Skeletal muscle satellite cell (primary cell): ENCODE results near the gene DGCR6.
"Not testable (repeated sequence)": the region's sequence is repeated elsewhere in the genome, so short reads cannot be mapped to it uniquely, and the experiment has no call there.

Experiments used
- H3K27me3 ChIP-seq: 2 replicates; pipeline ENCODE4 v1.7.0; 2013; ENCODE audit warnings: low read length; ENCODE audit not compliant: control insufficient read depth, insufficient read depth
- H3K36me3 ChIP-seq: 2 replicates; pipeline ENCODE4 v1.7.0; 2013; ENCODE audit warnings: mild to moderate bottlenecking, control low read depth, low read length; ENCODE audit not compliant: insufficient read depth
- H3K4me1 ChIP-seq: 2 replicates; pipeline ENCODE4 v1.7.0; 2013; ENCODE audit warnings: low read length; ENCODE audit not compliant: control insufficient read depth, insufficient read depth
- H3K4me2 ChIP-seq: 2 replicates; pipeline ENCODE4 v1.7.0; 2013; ENCODE audit warnings: mild to moderate bottlenecking, low read length
- H3K4me3 ChIP-seq: 2 replicates; pipeline ENCODE4 v1.7.0; 2013; ENCODE audit warnings: low read length
- H3K9ac ChIP-seq: 2 replicates; pipeline ENCODE4 v1.7.0; 2013; ENCODE audit warnings: mild to moderate bottlenecking, low read depth, low read length, moderate library complexity
- H3K9me3 ChIP-seq: replicated peaks from 2 replicates; pipeline ENCODE4 v1.7.0; 2013; ENCODE audit warnings: mild to moderate bottlenecking, control low read depth, low read length

DGCR6 gene

GRCh38 chr22:18933914-18934313, 27.8 kb downstream of the DGCR6 start:
- Histone ChIP-seq H3K27me3 (no peaks in the 10 kb centered on the region), H3K36me3 (no peaks in the 10 kb centered on the region), H3K4me1 (no peaks in the 10 kb centered on the region), H3K9me3 (no peaks in the 10 kb centered on the region), H3K9ac (no peak overlapping the region), H3K4me2 (no peak overlapping the region), H3K4me3 (no peak overlapping the region)

- H3K36me3 ChIP-seq, H3K4me2 ChIP-seq, H3K9me3 ChIP-seq, H3K27me3 ChIP-seq, H3K4me1 ChIP-seq, H3K4me3 ChIP-seq, H3K9ac ChIP-seq: not testable (repeated sequence)
Measured at GRCh38 chr22:18934688-18935087, 28.6 kb downstream of the DGCR6 start.

- no peak within 1 kb of the TSS for H3K4me3 ChIP-seq
Measured at GRCh38 chr22:18935889-18936529, 29.9 kb downstream of the DGCR6 start, which contains the start of gene PRODH. PRODH (minus strand) TSS chr22:18936293; CDS start chr22:18936287, 6 bp downstream.

GRCh38 chr22:18938691-18939090, 32.6 kb downstream of the DGCR6 start:
- not testable (repeated sequence) for H3K9ac ChIP-seq, H3K4me2 ChIP-seq, H3K4me1 ChIP-seq, H3K27me3 ChIP-seq, H3K9me3 ChIP-seq, H3K4me3 ChIP-seq, H3K36me3 ChIP-seq

More at GRCh38 chr22:18935889-18936529, 29.9 kb downstream of the DGCR6 start, which contains the start of gene PRODH:
- no peaks in the 10 kb centered on the region for H3K4me1 ChIP-seq
- no peaks in the 10 kb centered on the region for H3K36me3 ChIP-seq
- no peaks in the 10 kb centered on the region for H3K9me3 ChIP-seq
- no peak within 1 kb of the TSS for H3K9ac ChIP-seq
- no peaks in the 10 kb centered on the region for H3K27me3 ChIP-seq
- H3K4me2 ChIP-seq = no peak within 1 kb of the TSS

GRCh38 chr22:18947105-18947504, 41.0 kb downstream of the DGCR6 start:
- not testable (repeated sequence) for H3K9me3 ChIP-seq, H3K4me2 ChIP-seq, H3K4me1 ChIP-seq, H3K4me3 ChIP-seq, H3K36me3 ChIP-seq, H3K9ac ChIP-seq
- H3K27me3 ChIP-seq = peaks cover 18% of the 10 kb centered on the region

- Histone ChIP-seq H3K36me3 (no peaks in the 10 kb centered on the region), H3K9me3 (no peaks in the 10 kb centered on the region), H3K9ac (no peak overlapping the region), H3K4me1 (no peaks in the 10 kb centered on the region), H3K4me3 (no peak overlapping the region), H3K27me3 (peaks cover 18% of the 10 kb centered on the region), H3K4me2 (no peak overlapping the region)
Measured at GRCh38 chr22:18947905-18948304, 41.8 kb downstream of the DGCR6 start.

GRCh38 chr22:18950141-18950540, 44.0 kb downstream of the DGCR6 start:
- peaks cover 18% of the 10 kb centered on the region for H3K27me3 ChIP-seq
- H3K4me2 ChIP-seq = no peak overlapping the region
- no peaks in the 10 kb centered on the region for H3K4me1 ChIP-seq
- no peaks in the 10 kb centered on the region for H3K36me3 ChIP-seq
- H3K9me3 ChIP-seq = no peaks in the 10 kb centered on the region
- no peak overlapping the region for H3K4me3 ChIP-seq
- H3K9ac ChIP-seq = no peak overlapping the region

GRCh38 chr22:18952022-18952421, 45.9 kb downstream of the DGCR6 start:
- no peak overlapping the region for H3K4me3 ChIP-seq
- no peaks in the 10 kb centered on the region for H3K9me3 ChIP-seq
- H3K36me3 ChIP-seq = no peaks in the 10 kb centered on the region
- no peaks in the 10 kb centered on the region for H3K4me1 ChIP-seq
- no peak overlapping the region for H3K9ac ChIP-seq
- peaks cover 22% of the 10 kb centered on the region for H3K27me3 ChIP-seq
- H3K4me2 ChIP-seq = no peak overlapping the region

- not testable (repeated sequence) for H3K9me3 ChIP-seq, H3K9ac ChIP-seq, H3K4me2 ChIP-seq, H3K36me3 ChIP-seq, H3K4me3 ChIP-seq, H3K4me1 ChIP-seq
- peaks cover 19% of the 10 kb centered on the region for H3K27me3 ChIP-seq
Measured at GRCh38 chr22:18953128-18953527, 47.0 kb downstream of the DGCR6 start.

GRCh38 chr22:18954303-18954989, 48.3 kb downstream of the DGCR6 start:
- H3K4me2 ChIP-seq, H3K4me3 ChIP-seq, H3K4me1 ChIP-seq, H3K36me3 ChIP-seq, H3K9ac ChIP-seq, H3K9me3 ChIP-seq: not testable (repeated sequence)
- peaks cover 12% of the 10 kb centered on the region for H3K27me3 ChIP-seq

- Histone ChIP-seq H3K36me3 (no peaks in the 10 kb centered on the region), H3K4me2 (no peak overlapping the region), H3K9ac (no peak overlapping the region), H3K27me3 (peaks cover 7% of the 10 kb centered on the region), H3K4me1 (no peaks in the 10 kb centered on the region), H3K4me3 (no peak overlapping the region), H3K9me3 (no peaks in the 10 kb centered on the region)
Measured at GRCh38 chr22:18954990-18955571, 49.0 kb downstream of the DGCR6 start.

- no peaks in the 10 kb centered on the region for H3K36me3 ChIP-seq
- H3K4me1 ChIP-seq = no peaks in the 10 kb centered on the region
- H3K9me3 ChIP-seq = no peaks in the 10 kb centered on the region
- H3K27me3 ChIP-seq = peaks cover 7% of the 10 kb centered on the region
- no peak overlapping the region for H3K9ac ChIP-seq
- no peak overlapping the region for H3K4me3 ChIP-seq
- H3K4me2 ChIP-seq = no peak overlapping the region
Measured at GRCh38 chr22:18955696-18956095, 49.6 kb downstream of the DGCR6 start.
